Muscle layer of duodenum (tissue), 2 donors: ENCODE data around the gene SESTD1.

Experiments
- H3K27ac ChIP-seq: one replicate; pipeline ENCODE4 v1.7.0; 2013; ENCODE audit warnings: mild to moderate bottlenecking, low read length
- H3K27me3 ChIP-seq: one replicate; pipeline ENCODE4 v1.7.0; 2013; ENCODE audit warnings: low read depth, mild to moderate bottlenecking, control low read depth, low read length
- H3K36me3 ChIP-seq, 2 donors: one replicate each; pipeline ENCODE4 v1.7.0; 2013; ENCODE audit warnings: low read length in 2 of 2, control low read depth in 1 of 2, mild to moderate bottlenecking in 1 of 2; ENCODE audit not compliant: insufficient read depth in 2 of 2, control insufficient read depth in 1 of 2
- H3K4me1 ChIP-seq, 2 donors: one replicate each; pipeline ENCODE4 v1.7.0; 2013; ENCODE audit warnings: low read length in 2 of 2, mild to moderate bottlenecking in 2 of 2, control low read depth in 1 of 2, moderate library complexity in 1 of 2; ENCODE audit not compliant: insufficient read depth in 2 of 2, control insufficient read depth in 1 of 2
- H3K4me3 ChIP-seq, 2 donors: one replicate each; pipeline ENCODE4 v1.7.0; 2013; ENCODE audit warnings: low read length in 2 of 2, low read depth in 1 of 2, mild to moderate bottlenecking in 1 of 2
- H3K9me3 ChIP-seq, 2 donors: one replicate each; pipeline ENCODE4 v1.7.0; 2013; ENCODE audit warnings: low read length in 2 of 2, control low read depth in 1 of 2, mild to moderate bottlenecking in 1 of 2; ENCODE audit not compliant: control insufficient read depth in 1 of 2
- donor health status: healthy.

SESTD1 gene

DNA sequence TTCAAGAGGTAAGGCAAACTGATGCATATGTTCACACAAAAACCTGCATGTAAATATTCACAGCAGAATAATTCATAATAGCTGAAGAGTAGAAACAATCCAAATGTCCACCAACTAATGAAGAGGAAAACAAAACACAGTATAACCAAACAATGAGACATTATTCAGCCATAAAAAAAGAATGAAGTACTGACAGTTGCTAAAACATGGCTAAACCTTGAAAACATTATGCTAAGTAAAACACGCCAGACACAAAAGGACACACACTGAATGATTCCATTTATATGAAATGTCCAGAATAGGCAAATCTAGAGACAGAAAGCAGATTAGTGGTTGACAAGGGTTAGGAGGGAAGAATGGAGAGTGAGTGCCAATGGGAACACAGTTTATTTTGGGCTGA, 86.9 kb downstream of the SESTD1 start:
- H3K36me3 ChIP-seq, result peaks cover 7 to 11% of the 10 kb centered on the region in 2 donors

GRCh38 chr2:179174240-179174639, 90.4 kb downstream of the SESTD1 start:
- Histone ChIP-seq H3K27ac (no peak overlapping the region), H3K4me1 (peaks cover 0 to 24% of the 10 kb centered on the region in 2 donors), H3K36me3 (peaks cover 7% of the 10 kb centered on the region in 2 donors), H3K27me3 (no peaks in the 10 kb centered on the region), H3K9me3 (no peaks in the 10 kb centered on the region), H3K4me3 (no peak overlapping the region)

More for the DNA sequence above, 86.9 kb downstream of the SESTD1 start:
- no peak overlapping the region for H3K27ac ChIP-seq
- no peaks in the 10 kb centered on the region for H3K27me3 ChIP-seq
- H3K4me3 ChIP-seq, result no peak overlapping the region
- peaks cover 0 to 14% of the 10 kb centered on the region in 2 donors for H3K4me1 ChIP-seq
- no peaks in the 10 kb centered on the region for H3K9me3 ChIP-seq

GRCh38 chr2:179172894-179173293, 91.7 kb downstream of the SESTD1 start:
- Histone ChIP-seq H3K9me3 (no peaks in the 10 kb centered on the region), H3K4me1 (peaks cover 0 to 20% of the 10 kb centered on the region in 2 donors), H3K36me3 (peaks cover 7% of the 10 kb centered on the region in 2 donors), H3K27ac (no peak overlapping the region), H3K27me3 (no peaks in the 10 kb centered on the region), H3K4me3 (no peak overlapping the region)

DNA sequence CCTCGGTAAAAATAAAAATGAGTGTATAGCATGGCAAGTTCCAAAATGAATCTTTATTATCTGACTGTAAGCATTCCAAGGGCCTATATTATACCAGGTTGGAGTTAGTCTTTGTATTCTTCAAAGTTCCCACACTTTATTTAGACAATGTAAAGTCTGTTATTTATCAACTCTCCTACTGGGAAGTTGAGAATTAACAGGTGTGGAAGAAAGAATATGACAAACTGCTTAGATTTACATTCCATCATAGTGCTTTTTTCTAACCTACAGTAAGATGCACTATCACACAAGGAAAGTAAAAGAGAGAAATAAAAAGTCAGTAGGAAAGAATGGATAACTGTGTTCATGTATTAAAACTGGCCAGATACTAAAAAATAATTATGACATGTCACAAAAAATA, 93.3 kb downstream of the SESTD1 start:
- H3K36me3 ChIP-seq, result peaks cover 7% of the 10 kb centered on the region in 2 donors

GRCh38 chr2:179170901-179171300, 93.7 kb downstream of the SESTD1 start:
- no peaks in the 10 kb centered on the region for H3K9me3 ChIP-seq
- no peak overlapping the region for H3K27ac ChIP-seq
- peaks cover 4 to 5% of the 10 kb centered on the region in 2 donors for H3K36me3 ChIP-seq
- H3K27me3 ChIP-seq, result no peaks in the 10 kb centered on the region
- peaks cover 0 to 13% of the 10 kb centered on the region in 2 donors for H3K4me1 ChIP-seq
- H3K4me3 ChIP-seq, result no peak overlapping the region

More for the DNA sequence above, 93.3 kb downstream of the SESTD1 start:
- Histone ChIP-seq H3K27ac (no peak overlapping the region), H3K27me3 (no peaks in the 10 kb centered on the region), H3K9me3 (no peaks in the 10 kb centered on the region), H3K4me1 (peaks cover 0 to 13% of the 10 kb centered on the region in 2 donors), H3K4me3 (no peak overlapping the region)

DNA sequence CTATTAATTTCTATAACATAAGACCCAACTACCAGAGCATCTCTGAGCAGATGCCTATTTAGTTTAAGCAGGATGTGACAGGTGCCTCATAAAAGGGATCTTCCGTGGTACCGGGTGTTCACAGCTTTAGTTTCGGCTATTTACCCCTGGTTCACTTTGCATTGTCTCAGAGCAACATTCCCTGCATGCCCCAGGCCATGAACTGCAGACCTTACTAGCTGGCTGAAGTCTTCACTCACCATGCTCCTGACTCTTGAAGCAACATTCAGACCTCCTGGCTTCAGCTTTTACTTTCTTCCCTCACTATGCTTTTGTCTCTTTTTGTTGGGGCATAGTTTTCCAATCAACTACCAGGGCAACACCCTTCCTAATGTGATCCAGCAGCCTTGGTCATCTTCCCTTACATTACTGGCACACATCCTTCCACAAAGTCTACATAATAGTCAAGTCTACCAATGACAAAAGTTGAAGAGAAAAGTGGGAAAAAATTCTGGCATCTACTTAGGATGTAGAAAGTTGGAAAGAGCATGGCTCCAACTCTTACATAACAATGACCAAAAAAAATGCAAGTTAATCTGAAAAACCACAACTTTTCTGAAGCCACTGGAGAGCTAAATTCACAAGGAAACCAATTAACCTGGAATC, 99.2 kb downstream of the SESTD1 start:
- Histone ChIP-seq H3K4me3 (no peak overlapping the region), H3K36me3 (peaks cover 0 to 8% of the 10 kb centered on the region in 2 donors), H3K27me3 (no peaks in the 10 kb centered on the region), H3K4me1 (no peaks in the 10 kb centered on the region), H3K9me3 (no peaks in the 10 kb centered on the region), H3K27ac (no peak overlapping the region)

- Histone ChIP-seq H3K27me3 (no peaks in the 10 kb centered on the region), H3K27ac (no peak overlapping the region), H3K36me3 (peaks cover 14 to 35% of the 10 kb centered on the region in 2 donors), H3K9me3 (no peaks in the 10 kb centered on the region), H3K4me3 (no peak overlapping the region), H3K4me1 (peaks cover 0 to 3% of the 10 kb centered on the region in 2 donors)
Measured at GRCh38 chr2:179141206-179141605, 123.4 kb downstream of the SESTD1 start.

- peaks cover 0 to 3% of the 10 kb centered on the region in 2 donors for H3K4me1 ChIP-seq
- no peaks in the 10 kb centered on the region for H3K9me3 ChIP-seq
- no peaks in the 10 kb centered on the region for H3K27me3 ChIP-seq
- H3K27ac ChIP-seq, result no peak overlapping the region
- no peak overlapping the region for H3K4me3 ChIP-seq
- H3K36me3 ChIP-seq, result peaks cover 14 to 35% of the 10 kb centered on the region in 2 donors
Measured at GRCh38 chr2:179140571-179140970, 124.1 kb downstream of the SESTD1 start.

GRCh38 chr2:179139506-179139905, 125.1 kb downstream of the SESTD1 start:
- H3K4me1 ChIP-seq, result peaks cover 0 to 3% of the 10 kb centered on the region in 2 donors
- H3K9me3 ChIP-seq, result no peaks in the 10 kb centered on the region
- peaks cover 14 to 35% of the 10 kb centered on the region in 2 donors for H3K36me3 ChIP-seq
- no peak overlapping the region for H3K4me3 ChIP-seq
- no peaks in the 10 kb centered on the region for H3K27me3 ChIP-seq
- H3K27ac ChIP-seq, result no peak overlapping the region

- H3K9me3 ChIP-seq, result no peaks in the 10 kb centered on the region
- no peak overlapping the region for H3K27ac ChIP-seq
- H3K4me1 ChIP-seq, result peaks cover 0 to 3% of the 10 kb centered on the region in 2 donors
- no peak overlapping the region for H3K4me3 ChIP-seq
- H3K27me3 ChIP-seq, result no peaks in the 10 kb centered on the region
- H3K36me3 ChIP-seq, result peaks cover 11 to 32% of the 10 kb centered on the region in 2 donors
Measured at GRCh38 chr2:179137200-179137759, 127.4 kb downstream of the SESTD1 start.

GRCh38 chr2:179133016-179133415, 131.6 kb downstream of the SESTD1 start:
- no peaks in the 10 kb centered on the region for H3K9me3 ChIP-seq
- H3K27me3 ChIP-seq, result no peaks in the 10 kb centered on the region
- H3K27ac ChIP-seq, result no peak overlapping the region
- H3K36me3 ChIP-seq, result no peaks in the 10 kb centered on the region
- H3K4me1 ChIP-seq, result peaks cover 0 to 3% of the 10 kb centered on the region in 2 donors
- H3K4me3 ChIP-seq, result no peak overlapping the region
